Measurements from ENCODE around the gene IL31RA.

Gene IL31RA

GRCh38 chr5:55907927-55908326 is 56.8 kb downstream of the IL31RA start:
- DNase-seq: no peak
- 98% methylated on average over 6 of the region's 7 CpGs for WGBS (ENCODE audit: insufficient coverage)
- H3K36me3 ChIP-seq (ENCODE audit: control insufficient read depth in 4 of 4, insufficient read depth in 4 of 4, low read length in 3 of 4): no peaks in the 10 kb centered on the region
- ChIA-PET POLR2A (no interaction called here), CTCF (interaction anchor here (0.9 to 1.6 kb wide), 3 partner anchors 9 to 14 kb away, joined by 3 to 4 read pairs (median 3); no protein-coding TSS in a partner anchor)
- no peak overlapping the region for H3K4me3 ChIP-seq (ENCODE audit: control insufficient read depth in 1 of 7, extremely low read depth in 1 of 7, insufficient read depth in 4 of 7, low read depth in 2 of 7, low read length in 6 of 7)
- H3K27ac ChIP-seq (ENCODE audit: insufficient read depth in 1 of 2, low read depth in 1 of 2, low read length in 2 of 2, poor library complexity in 1 of 2, severe bottlenecking in 2 of 2): no peak overlapping the region
- peaks cover 0 to 10% (median 10%) of the 10 kb centered on the region in 4 experiments for H3K4me1 ChIP-seq (ENCODE audit: control extremely low read depth in 1 of 4, control insufficient read depth in 4 of 4, insufficient read depth in 4 of 4, low read length in 3 of 4)
- peaks cover 0 to 6% (median 2%) of the 10 kb centered on the region in 5 experiments for H3K27me3 ChIP-seq (replicated peaks in 2 of 5; ENCODE audit: control insufficient read depth in 4 of 5, insufficient read depth in 5 of 5, low read length in 4 of 5)
- no peaks in the 10 kb centered on the region for H3K9me3 ChIP-seq (ENCODE audit: control extremely low read depth in 1 of 5, control insufficient read depth in 4 of 5, insufficient read depth in 2 of 5, low read depth in 1 of 5, low read length in 4 of 5)

DNA sequence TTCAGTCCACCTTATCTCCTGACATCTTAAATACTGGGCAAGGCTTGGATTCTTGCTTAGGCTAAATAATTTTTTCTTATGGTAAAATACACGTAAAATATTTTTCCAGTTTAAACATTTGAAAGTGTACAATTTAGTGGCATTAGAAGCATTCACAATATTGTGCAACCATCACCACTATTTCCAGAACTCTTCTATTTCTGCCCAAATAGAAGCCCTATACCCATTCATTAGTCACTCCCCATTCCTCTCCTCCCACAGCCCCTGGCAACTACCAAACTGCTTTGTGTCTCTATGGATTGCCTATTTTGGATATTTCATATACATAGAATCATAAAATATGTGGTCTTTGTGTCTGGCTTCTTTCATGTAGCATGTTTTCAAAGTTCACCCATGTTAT is 57.6 kb downstream of the IL31RA start:
- Histone ChIP-seq H3K4me1 (ENCODE audit: control extremely low read depth in 1 of 4, control insufficient read depth in 4 of 4, insufficient read depth in 4 of 4, low read length in 3 of 4) (peaks cover 0 to 2% (median under 1%) of the 10 kb centered on the region in 4 experiments), H3K9me3 (ENCODE audit: control extremely low read depth in 1 of 5, control insufficient read depth in 4 of 5, insufficient read depth in 2 of 5, low read depth in 1 of 5, low read length in 4 of 5) (no peaks in the 10 kb centered on the region), H3K27ac (ENCODE audit: insufficient read depth in 1 of 2, low read depth in 1 of 2, low read length in 2 of 2, poor library complexity in 1 of 2, severe bottlenecking in 2 of 2) (no peak overlapping the region), H3K4me3 (ENCODE audit: control insufficient read depth in 1 of 7, extremely low read depth in 1 of 7, insufficient read depth in 4 of 7, low read depth in 2 of 7, low read length in 6 of 7) (no peak overlapping the region), H3K36me3 (ENCODE audit: control insufficient read depth in 4 of 4, insufficient read depth in 4 of 4, low read length in 3 of 4) (no peaks in the 10 kb centered on the region), H3K27me3 (replicated peaks in 2 of 5; ENCODE audit: control insufficient read depth in 4 of 5, insufficient read depth in 5 of 5, low read length in 4 of 5) (peaks cover 0 to 6% (median 2%) of the 10 kb centered on the region in 5 experiments)
- DNase-seq: no peak
- CTCF ChIA-PET: interaction anchor here (1.3 kb wide), 1 partner anchor 11 kb away, joined by 3 read pairs; no protein-coding TSS in a partner anchor
- WGBS (ENCODE audit: insufficient coverage): no CpG with 5 or more reads among the region's 1 CpG
- POLR2A ChIA-PET: no interaction called here

DNA sequence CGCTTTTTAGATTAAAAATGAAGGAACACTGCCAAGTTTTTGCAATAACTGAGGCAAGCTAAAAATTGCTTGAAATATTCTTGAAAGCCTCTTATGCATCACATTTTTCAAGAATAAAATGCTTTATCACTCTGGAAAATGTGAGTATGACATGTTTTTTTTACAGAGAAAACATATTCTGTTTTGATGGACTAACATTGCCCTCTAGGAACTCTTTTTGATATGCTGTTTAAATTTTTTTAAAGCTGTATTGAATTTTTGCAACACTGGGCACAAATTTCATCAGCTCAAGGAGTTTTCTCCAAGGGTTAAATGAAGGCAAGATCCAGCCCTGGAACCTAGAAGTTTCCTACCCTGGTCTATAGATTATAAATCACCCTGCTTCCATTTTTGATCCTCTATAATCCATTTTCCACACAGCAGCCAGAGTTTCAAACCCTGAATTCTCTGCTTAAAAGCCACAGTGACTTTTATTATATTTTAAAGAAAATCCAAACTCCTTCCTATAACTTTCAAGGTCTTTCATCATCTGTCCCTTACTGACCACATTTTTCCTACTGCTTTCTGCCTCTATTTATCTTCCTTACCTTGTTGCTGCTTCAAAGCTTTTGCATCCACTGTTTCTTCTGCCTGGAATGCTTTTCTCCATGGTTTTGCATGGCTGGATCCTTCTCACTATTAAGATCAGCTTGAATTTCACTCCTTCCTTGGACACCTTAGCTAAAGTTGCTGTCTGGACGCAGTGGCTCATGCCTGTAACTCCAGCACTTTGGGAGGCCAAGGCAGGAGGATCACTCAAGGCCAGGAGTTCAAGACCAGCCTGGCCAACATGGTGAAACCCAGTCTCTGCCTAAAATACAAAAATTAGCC is 60.9 kb downstream of the IL31RA start:
- H3K4me3 ChIP-seq (ENCODE audit: control insufficient read depth in 1 of 7, extremely low read depth in 1 of 7, insufficient read depth in 4 of 7, low read depth in 2 of 7, low read length in 6 of 7): no peak overlapping the region
- peaks cover 0 to 2% (median 0%) of the 10 kb centered on the region in 5 experiments for H3K27me3 ChIP-seq (replicated peaks in 2 of 5; ENCODE audit: control insufficient read depth in 4 of 5, insufficient read depth in 5 of 5, low read length in 4 of 5)
- CTCF ChIA-PET: interaction anchor here (0.7 kb wide), 1 partner anchor 23 kb away, joined by 3 read pairs; no protein-coding TSS in a partner anchor
- no peaks in the 10 kb centered on the region for H3K4me1 ChIP-seq (ENCODE audit: control extremely low read depth in 1 of 4, control insufficient read depth in 4 of 4, insufficient read depth in 4 of 4, low read length in 3 of 4)
- no peaks in the 10 kb centered on the region for H3K36me3 ChIP-seq (ENCODE audit: control insufficient read depth in 4 of 4, insufficient read depth in 4 of 4, low read length in 3 of 4)
- H3K9me3 ChIP-seq (ENCODE audit: control extremely low read depth in 1 of 5, control insufficient read depth in 4 of 5, insufficient read depth in 2 of 5, low read depth in 1 of 5, low read length in 4 of 5): no peaks in the 10 kb centered on the region
- POLR2A ChIA-PET: no interaction called here
- no peak overlapping the region for H3K27ac ChIP-seq (ENCODE audit: insufficient read depth in 1 of 2, low read depth in 1 of 2, low read length in 2 of 2, poor library complexity in 1 of 2, severe bottlenecking in 2 of 2)
- DNase-seq: no peak
- WGBS (ENCODE audit: insufficient coverage): 89% methylated on average over 1 of the region's 2 CpGs

DNA sequence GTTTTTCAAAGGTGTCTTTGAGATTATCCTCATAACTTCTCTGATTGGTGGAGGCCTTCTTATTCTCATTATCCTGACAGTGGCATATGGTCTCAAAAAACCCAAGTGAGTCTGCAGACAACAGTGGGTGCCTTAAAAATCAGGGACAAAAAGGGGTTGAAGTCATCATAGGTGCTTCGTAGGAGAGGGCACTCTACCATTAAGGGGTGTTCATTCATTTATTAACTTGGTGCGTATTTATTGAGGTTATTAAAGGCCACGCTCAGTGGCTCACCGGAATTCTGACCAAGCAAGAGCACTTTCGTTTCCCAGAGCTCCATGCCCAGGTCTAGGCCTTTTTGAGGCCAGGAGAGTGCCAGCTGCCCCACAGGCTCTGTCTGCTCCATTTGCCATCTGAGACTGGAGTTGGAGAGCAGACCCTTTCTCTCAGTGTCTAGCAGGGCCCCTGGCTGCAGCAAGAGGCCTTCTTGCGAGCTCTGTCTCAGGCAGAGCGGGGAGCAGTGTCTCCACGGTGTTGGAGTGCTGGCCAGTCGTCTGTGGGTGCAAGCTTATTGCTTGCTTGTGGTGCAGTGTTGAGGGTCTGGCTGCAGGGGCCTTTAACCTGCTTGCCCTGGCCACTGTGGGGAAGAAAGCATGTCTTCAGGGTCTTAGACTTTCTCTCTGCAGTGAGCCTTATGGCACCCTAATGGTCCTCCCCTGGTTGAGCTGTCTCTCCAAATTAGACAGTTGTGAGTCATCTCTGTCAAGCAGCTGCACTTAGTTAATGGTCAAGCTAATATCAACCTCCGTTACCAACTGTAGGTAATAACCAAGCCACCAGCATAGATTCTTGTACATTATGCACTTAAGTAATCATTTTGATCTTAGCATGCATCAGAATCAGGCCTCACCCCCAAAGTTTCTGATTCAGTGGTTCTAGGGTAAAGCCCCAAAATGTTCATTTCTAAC is 62.6 kb downstream of the IL31RA start:
- Histone ChIP-seq H3K4me1 (ENCODE audit: control extremely low read depth in 1 of 4, control insufficient read depth in 4 of 4, insufficient read depth in 4 of 4, low read length in 3 of 4) (no peaks in the 10 kb centered on the region), H3K27me3 (replicated peaks in 2 of 5; ENCODE audit: control insufficient read depth in 4 of 5, insufficient read depth in 5 of 5, low read length in 4 of 5) (peaks cover 0 to 2% (median 0%) of the 10 kb centered on the region in 5 experiments), H3K9me3 (ENCODE audit: control extremely low read depth in 1 of 5, control insufficient read depth in 4 of 5, insufficient read depth in 2 of 5, low read depth in 1 of 5, low read length in 4 of 5) (no peaks in the 10 kb centered on the region), H3K4me3 (ENCODE audit: control insufficient read depth in 1 of 7, extremely low read depth in 1 of 7, insufficient read depth in 4 of 7, low read depth in 2 of 7, low read length in 6 of 7) (no peak overlapping the region), H3K27ac (ENCODE audit: insufficient read depth in 1 of 2, low read depth in 1 of 2, low read length in 2 of 2, poor library complexity in 1 of 2, severe bottlenecking in 2 of 2) (no peak overlapping the region), H3K36me3 (ENCODE audit: control insufficient read depth in 4 of 4, insufficient read depth in 4 of 4, low read length in 3 of 4) (no peaks in the 10 kb centered on the region)
- DNase-seq: no peak
- WGBS (ENCODE audit: insufficient coverage): 94% methylated on average over 6 of the region's 10 CpGs
- ChIA-PET POLR2A (no interaction called here), CTCF (interaction anchor here (0.8 kb wide), 1 partner anchor 44 kb away, joined by 3 read pairs; no protein-coding TSS in a partner anchor)

GRCh38 chr5:55914971-55915370 is 63.8 kb downstream of the IL31RA start:
- Histone ChIP-seq H3K36me3 (ENCODE audit: control insufficient read depth in 4 of 4, insufficient read depth in 4 of 4, low read length in 3 of 4) (no peaks in the 10 kb centered on the region), H3K4me1 (ENCODE audit: control extremely low read depth in 1 of 4, control insufficient read depth in 4 of 4, insufficient read depth in 4 of 4, low read length in 3 of 4) (peaks cover 0 to 10% (median 3%) of the 10 kb centered on the region in 4 experiments), H3K9me3 (ENCODE audit: control extremely low read depth in 1 of 5, control insufficient read depth in 4 of 5, insufficient read depth in 2 of 5, low read depth in 1 of 5, low read length in 4 of 5) (no peaks in the 10 kb centered on the region), H3K27me3 (replicated peaks in 2 of 5; ENCODE audit: control insufficient read depth in 4 of 5, insufficient read depth in 5 of 5, low read length in 4 of 5) (peaks cover 0 to 2% (median 0%) of the 10 kb centered on the region in 5 experiments), H3K4me3 (ENCODE audit: control insufficient read depth in 1 of 7, extremely low read depth in 1 of 7, insufficient read depth in 4 of 7, low read depth in 2 of 7, low read length in 6 of 7) (no peak overlapping the region), H3K27ac (ENCODE audit: insufficient read depth in 1 of 2, low read depth in 1 of 2, low read length in 2 of 2, poor library complexity in 1 of 2, severe bottlenecking in 2 of 2) (no peak overlapping the region)
- 100% methylated on average over 2 of the region's 2 CpGs for WGBS (ENCODE audit: insufficient coverage)
- DNase-seq: no peak
- ChIA-PET POLR2A (no interaction called here), CTCF (no interaction called here)

- H3K4me3 ChIP-seq (ENCODE audit: control insufficient read depth in 1 of 7, extremely low read depth in 1 of 7, insufficient read depth in 4 of 7, low read depth in 2 of 7, low read length in 6 of 7): no peak overlapping the region
- H3K9me3 ChIP-seq (ENCODE audit: control extremely low read depth in 1 of 5, control insufficient read depth in 4 of 5, insufficient read depth in 2 of 5, low read depth in 1 of 5, low read length in 4 of 5): no peaks in the 10 kb centered on the region
- ChIA-PET POLR2A (no interaction called here), CTCF (interaction anchor here (1.1 kb wide), 1 partner anchor 19 kb away, joined by 3 read pairs; no protein-coding TSS in a partner anchor)
- 100% methylated on average over 1 of the region's 3 CpGs for WGBS (ENCODE audit: insufficient coverage)
- no peaks in the 10 kb centered on the region for H3K27me3 ChIP-seq (replicated peaks in 2 of 5; ENCODE audit: control insufficient read depth in 4 of 5, insufficient read depth in 5 of 5, low read length in 4 of 5)
- no peak for DNase-seq
- H3K27ac ChIP-seq (ENCODE audit: insufficient read depth in 1 of 2, low read depth in 1 of 2, low read length in 2 of 2, poor library complexity in 1 of 2, severe bottlenecking in 2 of 2): no peak overlapping the region
- no peaks in the 10 kb centered on the region for H3K36me3 ChIP-seq (ENCODE audit: control insufficient read depth in 4 of 4, insufficient read depth in 4 of 4, low read length in 3 of 4)
- peaks cover 0 to 12% (median 3%) of the 10 kb centered on the region in 4 experiments for H3K4me1 ChIP-seq (ENCODE audit: control extremely low read depth in 1 of 4, control insufficient read depth in 4 of 4, insufficient read depth in 4 of 4, low read length in 3 of 4)
These were observed 64.6 kb downstream of the IL31RA start for GRCh38 chr5:55915783-55916182.

Data from common myeloid progenitor, CD34-positive (primary cell).